PC-3 (cell line): ENCODE results near the gene GLIPR1.
A peak's percentile ranks its signal among the peaks of the same experiment; 100 is the strongest.

Source experiments
- EZH2 ChIP-seq: fragments of 300-600 bp; sonication (generic); IDR thresholded peaks from one replicate; pipeline ENCODE4 v1.6.1; 2017; ENCODE audit warnings: antibody characterized with exemption, mild to moderate bottlenecking, low read length; ENCODE audit not compliant: unreplicated experiment
- EZH2phosphoT487 ChIP-seq: fragments of 300-600 bp; sonication (generic); IDR thresholded peaks from 2 replicates; pipeline ENCODE4 v1.6.1; 2018; ENCODE audit warnings: mild to moderate bottlenecking, antibody characterized with exemption, low read length, borderline replicate concordance
- TF ChIP-seq, protein P1 (sequence below): fragments of 300-600 bp; sonication (generic); conservative IDR thresholded peaks from 2 replicates; pipeline ENCODE4 v1.5.1; 2017; ENCODE audit warnings: antibody characterized with exemption, low read depth, mild to moderate bottlenecking, low read length

- TF ChIP-seq, protein P1, sequence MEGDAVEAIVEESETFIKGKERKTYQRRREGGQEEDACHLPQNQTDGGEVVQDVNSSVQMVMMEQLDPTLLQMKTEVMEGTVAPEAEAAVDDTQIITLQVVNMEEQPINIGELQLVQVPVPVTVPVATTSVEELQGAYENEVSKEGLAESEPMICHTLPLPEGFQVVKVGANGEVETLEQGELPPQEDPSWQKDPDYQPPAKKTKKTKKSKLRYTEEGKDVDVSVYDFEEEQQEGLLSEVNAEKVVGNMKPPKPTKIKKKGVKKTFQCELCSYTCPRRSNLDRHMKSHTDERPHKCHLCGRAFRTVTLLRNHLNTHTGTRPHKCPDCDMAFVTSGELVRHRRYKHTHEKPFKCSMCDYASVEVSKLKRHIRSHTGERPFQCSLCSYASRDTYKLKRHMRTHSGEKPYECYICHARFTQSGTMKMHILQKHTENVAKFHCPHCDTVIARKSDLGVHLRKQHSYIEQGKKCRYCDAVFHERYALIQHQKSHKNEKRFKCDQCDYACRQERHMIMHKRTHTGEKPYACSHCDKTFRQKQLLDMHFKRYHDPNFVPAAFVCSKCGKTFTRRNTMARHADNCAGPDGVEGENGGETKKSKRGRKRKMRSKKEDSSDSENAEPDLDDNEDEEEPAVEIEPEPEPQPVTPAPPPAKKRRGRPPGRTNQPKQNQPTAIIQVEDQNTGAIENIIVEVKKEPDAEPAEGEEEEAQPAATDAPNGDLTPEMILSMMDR: peak; percentile 87
- no peak for TF ChIP-seq EZH2phosphoT487
- TF ChIP-seq EZH2: no peak
Observed at GRCh38 chr12:75526655-75527511, 46.3 kb downstream of the GLIPR1 start.
